BLaER1 treated with 17β-estradiol and CSF1 and Interleukin-3, amounts not matched to agents 10 nM and 100 nM (cell line): Measurements from ENCODE around the gene TP53RK.

Experiments used
- H3K27ac ChIP-seq, 11 experiments: shearing (Covaris generic); formaldehyde crosslinking; 2 replicates each; pipeline ENCODE4 v1.8.1; 2022
- H3K27me3 ChIP-seq, 11 experiments: shearing (Covaris generic); formaldehyde crosslinking; 2 replicates each; pipeline ENCODE4 v1.8.1; 2022
- H3K36me3 ChIP-seq, 11 experiments: shearing (Covaris generic); formaldehyde crosslinking; 2 replicates each; pipeline ENCODE4 v1.8.1; 2022
- H3K4me1 ChIP-seq, 10 experiments: shearing (Covaris generic); formaldehyde crosslinking; 2 replicates each; pipeline ENCODE4 v1.8.1; 2022
- H3K4me2 ChIP-seq, 11 experiments: shearing (Covaris generic); formaldehyde crosslinking; 2 replicates each; pipeline ENCODE4 v1.8.1; 2022
- H3K4me3 ChIP-seq, 10 experiments: shearing (Covaris generic); formaldehyde crosslinking; 2 replicates each; pipeline ENCODE4 v1.8.1; 2022
- H3K9ac ChIP-seq, 11 experiments: shearing (Covaris generic); formaldehyde crosslinking; 2 replicates each; pipeline ENCODE4 v1.8.1; 2022
- H3K9me3 ChIP-seq, 11 experiments: shearing (Covaris generic); formaldehyde crosslinking; replicated peaks in 1 of 11; 2 replicates each; pipeline ENCODE4 v1.8.1; 2022
- H4K20me1 ChIP-seq, 11 experiments: shearing (Covaris generic); formaldehyde crosslinking; 2 replicates each; pipeline ENCODE4 v1.8.1; 2022
- Cebpa-rat ChIP-seq, 11 experiments: shearing (Covaris generic); IDR thresholded peaks; 2 replicates each; pipeline ENCODE4 v1.8.1; 2022

Gene TP53RK

DNA sequence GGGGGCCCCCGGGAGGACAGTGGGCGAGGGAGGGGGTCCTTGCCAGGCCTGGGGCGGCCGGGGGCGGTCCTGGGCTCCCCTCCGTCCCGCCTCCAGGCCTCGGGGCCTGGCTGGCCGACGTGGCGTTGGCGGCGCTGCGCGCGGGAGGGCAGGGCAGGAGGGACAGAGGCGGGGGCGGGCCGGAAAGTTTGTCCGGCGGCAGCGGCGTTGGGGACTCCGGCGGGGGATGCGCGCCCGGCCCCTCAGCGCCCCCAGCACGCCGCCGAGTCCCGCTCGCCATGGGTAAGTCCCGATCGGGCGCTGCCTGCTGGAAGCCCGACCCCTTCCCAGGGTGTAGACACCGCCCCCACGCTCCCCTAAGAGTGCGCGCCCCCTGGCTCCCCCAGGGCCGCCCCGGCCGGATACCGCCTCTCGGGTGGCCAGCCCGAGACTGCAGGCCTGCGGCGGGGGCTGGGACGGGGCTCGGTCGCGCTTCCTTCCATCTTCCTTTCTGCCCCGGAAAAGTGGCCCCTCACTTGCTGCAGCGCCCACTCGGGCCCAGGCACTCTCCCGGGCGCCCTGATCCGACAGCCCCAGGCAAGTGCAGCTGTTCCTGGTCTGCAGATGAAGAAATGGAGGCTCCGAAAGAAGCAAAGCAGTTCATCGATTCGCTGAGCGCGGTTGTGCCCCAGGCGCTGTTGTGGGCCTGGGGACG is 20.4 kb upstream of the TP53RK start, which contains the start of gene SLC2A10:
Gene SLC2A10 (plus strand): TSS at position 191 of the 694 bp plus-strand sequence. CDS start 88 bp downstream, at position 279.
- Histone ChIP-seq H3K9ac (peak within 1 kb of the TSS; percentile 68 to 80 (median 78)), H3K9me3 (peaks cover 18 to 35% (median 28%) of the 10 kb centered on the region in 11 experiments), H3K36me3 (no peaks in the 10 kb centered on the region; a peak in 1 of 22 replicates), H3K4me3 (peak within 1 kb of the TSS; percentile 61 to 73 (median 64)), H3K27me3 (peaks cover 26 to 35% (median 32%) of the 10 kb centered on the region in 11 experiments), H3K4me2 (peak within 1 kb of the TSS; percentile 78 to 96 (median 91)), H3K27ac (peak within 1 kb of the TSS; percentile 39 to 70 (median 60); a peak in 21 of 22 replicates), H3K4me1 (peaks cover 10 to 18% (median 12%) of the 10 kb centered on the region in 10 experiments; a peak in 15 of 20 replicates), H4K20me1 (no peaks in the 10 kb centered on the region)
- TF ChIP-seq Cebpa-rat (IDR thresholded peaks at IDR 0.05): no peak

GRCh38 chr20:46709055-46709458 is 19.8 kb upstream of the TP53RK start:
- Histone ChIP-seq H3K4me3 (peak overlapping the region; percentile 61 to 73 (median 64); a peak in 18 of 20 replicates), H3K4me1 (peaks cover 10 to 18% (median 12%) of the 10 kb centered on the region in 10 experiments; a peak in 15 of 20 replicates), H3K4me2 (peak overlapping the region; percentile 78 to 96 (median 91)), H3K9me3 (peaks cover 18 to 35% (median 28%) of the 10 kb centered on the region in 11 experiments), H3K27ac (peak overlapping the region in 7 of 11 experiments; percentile 55 to 70 (median 60); a peak in 9 of 22 replicates), H3K27me3 (peaks cover 26 to 35% (median 32%) of the 10 kb centered on the region in 11 experiments), H3K36me3 (no peaks in the 10 kb centered on the region; a peak in 1 of 22 replicates), H4K20me1 (no peaks in the 10 kb centered on the region), H3K9ac (peak overlapping the region; percentile 68 to 80 (median 78))
- no peak for TF ChIP-seq Cebpa-rat (IDR thresholded peaks at IDR 0.05)

GRCh38 chr20:46708172-46708860 is 19.1 kb upstream of the TP53RK start:
- peaks cover 18 to 35% (median 28%) of the 10 kb centered on the region in 11 experiments for H3K9me3 ChIP-seq
- no peaks in the 10 kb centered on the region; a peak in 1 of 22 replicates for H3K36me3 ChIP-seq
- TF ChIP-seq Cebpa-rat (IDR thresholded peaks at IDR 0.05): no peak
- no peaks in the 10 kb centered on the region for H4K20me1 ChIP-seq
- no peak overlapping the region for H3K4me2 ChIP-seq
- H3K4me3 ChIP-seq: no peak overlapping the region
- peaks cover 26 to 35% (median 32%) of the 10 kb centered on the region in 11 experiments for H3K27me3 ChIP-seq
- H3K9ac ChIP-seq: no peak overlapping the region
- peaks cover 7 to 17% (median 11%) of the 10 kb centered on the region in 10 experiments; a peak in 15 of 20 replicates for H3K4me1 ChIP-seq
- no peak overlapping the region for H3K27ac ChIP-seq

- TF ChIP-seq Cebpa-rat (IDR thresholded peaks at IDR 0.05): no peak
- Histone ChIP-seq H3K4me2 (no peak overlapping the region), H3K4me3 (no peak overlapping the region), H4K20me1 (no peaks in the 10 kb centered on the region), H3K27ac (no peak overlapping the region), H3K4me1 (peaks cover 6 to 16% (median 11%) of the 10 kb centered on the region in 10 experiments; a peak in 15 of 20 replicates), H3K27me3 (peaks cover 26 to 34% (median 31%) of the 10 kb centered on the region in 11 experiments), H3K9me3 (peaks cover 18 to 35% (median 28%) of the 10 kb centered on the region in 11 experiments), H3K9ac (no peak overlapping the region), H3K36me3 (no peaks in the 10 kb centered on the region; a peak in 1 of 22 replicates)
These were observed 17.0 kb upstream of the TP53RK start for GRCh38 chr20:46706242-46706641.

DNA sequence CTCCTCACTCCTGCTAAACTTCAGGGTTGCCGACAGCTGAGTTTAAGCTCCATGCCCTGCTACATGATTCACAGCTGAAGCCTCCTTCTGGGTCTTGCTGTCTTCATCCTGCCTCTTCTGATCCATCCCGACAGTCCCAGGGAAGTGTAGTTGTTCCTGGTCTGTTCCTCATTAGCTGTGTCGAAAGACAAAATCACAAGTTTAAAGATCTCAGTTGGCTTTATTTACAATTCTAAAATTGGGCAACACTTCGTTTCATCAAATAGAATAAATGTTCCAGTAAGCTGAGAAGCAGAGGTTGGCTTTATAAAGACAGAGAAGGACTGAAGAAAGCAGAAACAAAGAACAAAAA is 16.1 kb upstream of the TP53RK start:
- no peak overlapping the region for H3K4me3 ChIP-seq
- H3K4me2 ChIP-seq: no peak overlapping the region
- TF ChIP-seq Cebpa-rat (IDR thresholded peaks at IDR 0.05): no peak
- H3K9ac ChIP-seq: no peak overlapping the region
- no peaks in the 10 kb centered on the region; a peak in 1 of 22 replicates for H3K36me3 ChIP-seq
- peaks cover 5 to 13% (median 8%) of the 10 kb centered on the region in 10 experiments; a peak in 15 of 20 replicates for H3K4me1 ChIP-seq
- H3K27ac ChIP-seq: no peak overlapping the region
- peaks cover 19 to 25% (median 24%) of the 10 kb centered on the region in 11 experiments for H3K27me3 ChIP-seq
- no peaks in the 10 kb centered on the region for H4K20me1 ChIP-seq
- H3K9me3 ChIP-seq: peaks cover 18 to 35% (median 28%) of the 10 kb centered on the region in 11 experiments

DNA sequence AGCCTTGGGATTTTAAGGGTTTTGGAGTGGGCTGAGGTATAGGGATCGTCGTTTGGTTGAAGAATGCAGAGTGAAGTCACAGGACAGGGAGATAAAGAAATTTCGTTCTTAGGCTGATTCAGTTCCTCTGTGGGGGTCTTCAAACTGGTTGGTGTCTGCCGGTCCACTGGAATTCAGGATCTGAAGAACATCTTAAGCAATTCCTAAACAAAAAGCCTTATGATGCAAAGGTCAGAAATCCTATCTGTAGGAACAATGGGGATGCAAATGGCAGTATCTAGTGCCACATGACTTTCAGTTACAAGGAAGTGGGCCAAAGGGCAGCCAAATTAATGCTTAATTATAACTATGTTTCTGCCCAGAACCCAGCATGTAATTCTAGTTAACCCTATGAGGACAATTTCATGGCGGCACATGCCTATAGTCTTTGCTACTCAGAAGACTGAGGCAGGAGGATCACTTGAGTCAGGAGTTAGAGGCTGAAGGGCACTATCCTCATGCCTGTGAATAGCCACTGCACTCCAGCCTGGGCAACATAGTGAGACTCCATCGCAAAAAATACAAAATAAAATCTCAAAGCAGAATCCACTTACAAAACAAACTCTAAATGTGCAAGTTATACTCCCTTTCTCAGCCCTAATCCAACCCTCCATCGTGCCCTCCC is 15.6 kb upstream of the TP53RK start:
- TF ChIP-seq Cebpa-rat (IDR thresholded peaks at IDR 0.05): no peak
- no peak overlapping the region for H3K9ac ChIP-seq

GRCh38 chr20:46703435-46703834 is 14.2 kb upstream of the TP53RK start:
- Histone ChIP-seq H3K27me3 (peaks cover under 1 to 6% (median 4%) of the 10 kb centered on the region in 11 experiments; a peak in 14 of 22 replicates), H3K9ac (no peak overlapping the region), H3K27ac (no peak overlapping the region), H3K4me1 (peaks cover 0 to 4% (median 0%) of the 10 kb centered on the region in 10 experiments; a peak in 1 of 20 replicates), H3K4me2 (no peak overlapping the region), H3K9me3 (peaks cover 18 to 44% (median 33%) of the 10 kb centered on the region in 11 experiments), H3K36me3 (no peaks in the 10 kb centered on the region; a peak in 1 of 22 replicates), H3K4me3 (no peak overlapping the region), H4K20me1 (no peaks in the 10 kb centered on the region)
- no peak for TF ChIP-seq Cebpa-rat (IDR thresholded peaks at IDR 0.05)

More for the DNA sequence above, 15.6 kb upstream of the TP53RK start:
- H3K27ac ChIP-seq: no peak overlapping the region
- H3K4me3 ChIP-seq: no peak overlapping the region
- H3K4me2 ChIP-seq: no peak overlapping the region
- H3K9me3 ChIP-seq: peaks cover 18 to 35% (median 28%) of the 10 kb centered on the region in 11 experiments
- no peaks in the 10 kb centered on the region; a peak in 1 of 22 replicates for H3K36me3 ChIP-seq
- peaks cover 14 to 20% (median 19%) of the 10 kb centered on the region in 11 experiments for H3K27me3 ChIP-seq
- H4K20me1 ChIP-seq: no peaks in the 10 kb centered on the region
- H3K4me1 ChIP-seq: peaks cover 0 to 8% (median 3%) of the 10 kb centered on the region in 10 experiments; a peak in 12 of 20 replicates

DNA sequence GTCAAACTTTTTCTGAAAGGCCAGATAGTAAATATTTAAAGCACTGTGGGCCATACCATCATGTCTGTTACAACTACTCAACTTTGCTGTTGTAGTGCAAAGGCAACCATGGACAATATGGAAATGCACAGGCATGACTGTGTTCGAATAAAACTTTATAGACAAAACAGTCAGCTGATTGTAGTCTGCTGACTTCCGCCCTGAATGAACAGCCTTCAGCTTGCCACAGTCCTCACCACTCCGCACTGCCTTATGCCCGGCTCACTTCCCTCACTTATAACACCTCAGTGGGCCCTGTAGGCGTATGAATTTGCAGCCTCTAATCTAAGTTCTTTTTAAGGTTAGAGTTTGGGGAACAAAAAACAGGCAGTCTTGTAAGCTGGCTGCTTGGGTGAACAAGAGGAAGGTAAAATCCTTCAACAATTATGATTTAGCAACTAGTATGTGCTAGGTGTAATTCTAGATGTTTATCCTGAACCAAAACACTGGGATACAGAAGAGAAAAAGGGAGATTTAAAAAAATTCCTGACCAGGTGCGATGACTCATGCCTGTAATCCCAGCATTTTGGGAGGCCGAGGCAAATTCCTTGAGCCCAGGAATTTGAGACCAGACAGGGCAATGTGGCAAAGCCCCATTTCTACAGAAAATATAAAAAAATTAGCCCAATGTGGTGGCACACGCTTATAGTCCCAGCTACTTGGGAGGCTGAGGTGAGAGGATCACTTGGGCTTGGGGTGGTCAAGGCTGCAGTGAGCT is 13.4 kb upstream of the TP53RK start:
- Histone ChIP-seq H3K4me3 (no peak overlapping the region), H3K4me1 (peaks cover 0 to 12% (median 2%) of the 10 kb centered on the region in 10 experiments; a peak in 11 of 20 replicates), H3K4me2 (no peak overlapping the region), H3K9me3 (peaks cover 22 to 46% (median 34%) of the 10 kb centered on the region in 11 experiments), H3K27me3 (no peaks in the 10 kb centered on the region; a peak in 1 of 22 replicates), H3K27ac (no peak overlapping the region), H3K36me3 (no peaks in the 10 kb centered on the region; a peak in 1 of 22 replicates), H3K9ac (no peak overlapping the region), H4K20me1 (no peaks in the 10 kb centered on the region)
- no peak for TF ChIP-seq Cebpa-rat (IDR thresholded peaks at IDR 0.05)
